NCI-H1105 (cell line): Measurements from ENCODE around the gene CRTC1.
"Not testable (repeated sequence)": the region's sequence is repeated elsewhere in the genome, so short reads cannot be mapped to it uniquely, and the experiment has no call there.

Experiments used
- DNase-seq: peaks from one replicate; lab custom pipeline; 2025; lab: John Stamatoyannopoulos, UW

Gene CRTC1

DNA sequence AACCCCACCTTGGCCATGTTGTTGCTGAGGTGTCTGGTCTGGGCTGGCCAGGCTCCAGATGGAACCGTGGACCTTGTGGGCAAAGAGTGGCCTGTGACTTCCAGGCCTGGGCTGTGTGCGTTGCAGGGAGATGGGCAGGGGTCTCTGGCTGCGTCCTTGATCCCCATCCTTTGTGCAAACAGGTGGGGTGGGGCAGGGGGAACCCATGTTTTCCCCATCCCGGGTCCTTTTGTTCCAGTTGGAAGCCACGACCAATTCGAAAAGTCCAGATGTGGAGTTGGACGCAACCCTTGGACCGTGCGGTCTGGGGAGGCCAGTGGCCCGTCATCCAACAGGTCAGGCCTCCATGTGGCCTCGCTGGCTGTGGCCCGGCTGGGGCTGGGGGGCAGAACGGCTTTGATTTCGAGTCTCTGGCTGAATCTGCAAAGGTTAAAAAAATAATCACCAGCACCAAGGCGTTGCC lies 120.7 kb downstream of the CRTC1 start:
- no peak for DNase-seq

DNA sequence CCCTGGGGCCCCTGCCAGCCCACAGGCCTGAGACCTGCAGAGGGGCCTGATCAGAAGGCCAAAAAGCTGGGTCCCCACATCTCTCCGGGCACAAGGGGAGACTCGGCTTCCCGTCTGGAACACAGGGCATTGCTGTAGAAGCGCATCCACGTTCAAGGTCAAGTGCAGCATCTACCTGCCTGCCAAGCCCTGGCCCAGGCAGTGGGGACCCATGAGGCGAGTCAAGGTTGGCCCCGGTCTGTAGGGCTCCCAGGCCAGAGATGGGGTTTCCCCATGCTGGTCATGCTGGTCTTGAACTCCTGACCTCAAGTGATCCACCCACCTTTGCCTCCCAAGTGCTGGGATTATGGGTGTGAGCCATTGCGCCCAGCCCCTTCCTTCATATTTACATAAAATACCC lies 121.2 kb downstream of the CRTC1 start:
- no peak for DNase-seq

GRCh38 chr19:18807861-18808331 lies 124.4 kb downstream of the CRTC1 start:
- DNase-seq: no peak

DNA sequence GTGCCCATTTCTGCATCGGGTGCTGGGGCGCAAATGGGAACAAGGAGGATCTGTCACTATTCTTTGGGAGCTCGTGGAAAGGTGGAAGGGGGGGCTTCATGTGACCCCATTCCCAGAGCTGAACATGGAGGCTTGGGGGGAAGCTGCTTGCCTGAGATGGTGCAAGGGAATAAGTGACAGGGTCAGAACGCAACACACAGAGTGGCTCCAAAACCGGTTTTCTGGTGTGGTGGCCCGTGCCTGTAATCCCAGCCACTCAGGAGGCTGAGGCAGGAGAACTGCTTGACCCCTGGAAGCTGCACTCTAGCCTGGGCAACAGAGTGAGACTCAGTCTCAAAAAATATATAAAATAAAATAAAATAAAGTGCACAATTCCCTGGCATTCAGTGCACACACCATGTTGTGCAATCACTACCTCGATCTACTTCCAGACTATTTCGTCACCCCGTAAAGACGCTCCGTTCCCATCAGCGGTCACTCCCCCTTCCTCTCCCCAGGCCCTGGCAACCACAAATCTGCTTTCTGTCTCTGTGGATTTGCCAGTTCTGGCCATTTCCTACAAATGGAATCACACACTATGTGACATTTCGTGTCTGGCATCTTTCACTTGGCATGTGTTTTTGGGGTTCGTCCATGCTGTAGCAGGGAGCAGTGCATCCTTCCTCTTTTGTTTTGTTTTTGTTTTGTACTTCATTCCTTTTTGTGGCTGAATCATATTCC lies 125.8 kb downstream of the CRTC1 start:
- no peak for DNase-seq

DNA sequence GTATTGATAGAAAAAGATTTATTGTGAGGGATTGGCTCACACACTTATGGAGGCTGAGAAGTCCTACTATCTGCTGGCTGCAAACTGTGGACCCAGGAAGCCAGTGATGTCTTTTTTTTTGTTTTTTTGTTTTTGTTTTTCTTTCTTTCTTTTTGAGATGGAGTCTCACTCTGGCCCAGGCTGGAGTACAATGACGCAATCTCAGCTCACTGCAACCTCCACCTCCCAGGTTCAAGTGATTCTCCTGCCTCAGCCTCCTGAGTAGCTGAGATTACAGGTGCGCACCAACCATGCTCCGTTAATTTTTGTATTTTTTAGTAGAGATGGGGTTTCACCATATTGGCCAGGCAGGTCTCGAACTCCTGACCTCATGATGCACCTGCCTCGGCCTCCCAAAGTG lies 128.2 kb downstream of the CRTC1 start:
- not testable (repeated sequence) for DNase-seq

DNA sequence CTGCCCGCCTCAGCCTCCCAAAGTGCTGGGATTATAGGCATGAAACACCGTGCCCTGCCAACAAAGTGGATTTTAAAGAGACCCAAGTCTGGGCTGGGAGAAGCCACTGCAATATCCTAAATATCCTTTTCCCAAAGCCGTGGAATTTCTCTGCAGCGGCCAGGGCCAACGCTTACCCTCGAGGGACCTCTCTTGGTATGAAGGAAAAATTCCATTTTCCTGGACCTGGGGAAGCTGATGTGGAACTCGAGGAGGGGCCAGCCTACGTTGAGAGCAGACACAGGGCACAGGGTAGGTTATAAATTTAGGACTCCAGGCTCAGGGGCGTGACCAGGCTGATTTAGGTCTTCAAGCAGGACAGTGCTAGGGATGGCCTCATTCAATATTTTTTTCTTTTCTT lies 130.6 kb downstream of the CRTC1 start:
- DNase-seq: no peak

DNA sequence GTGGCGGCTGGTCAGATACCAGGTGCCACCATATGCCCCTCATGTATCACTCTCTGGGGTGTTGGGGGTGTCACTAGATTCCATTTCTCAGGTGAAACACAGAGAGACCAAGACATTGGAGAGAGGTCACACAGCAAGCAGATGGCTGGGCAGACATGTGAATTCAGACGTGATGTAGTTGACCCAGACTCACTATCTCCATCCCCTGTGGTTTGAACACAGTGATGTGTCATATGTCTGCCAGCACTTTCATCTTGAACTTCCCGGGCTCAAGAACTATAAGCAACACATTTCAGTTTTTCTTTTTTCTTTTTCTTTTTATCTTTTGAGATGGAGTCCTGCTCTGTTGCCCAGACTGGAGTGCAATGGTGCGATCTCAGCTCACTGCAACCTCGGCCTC lies 132.2 kb downstream of the CRTC1 start:
- no peak for DNase-seq

DNA sequence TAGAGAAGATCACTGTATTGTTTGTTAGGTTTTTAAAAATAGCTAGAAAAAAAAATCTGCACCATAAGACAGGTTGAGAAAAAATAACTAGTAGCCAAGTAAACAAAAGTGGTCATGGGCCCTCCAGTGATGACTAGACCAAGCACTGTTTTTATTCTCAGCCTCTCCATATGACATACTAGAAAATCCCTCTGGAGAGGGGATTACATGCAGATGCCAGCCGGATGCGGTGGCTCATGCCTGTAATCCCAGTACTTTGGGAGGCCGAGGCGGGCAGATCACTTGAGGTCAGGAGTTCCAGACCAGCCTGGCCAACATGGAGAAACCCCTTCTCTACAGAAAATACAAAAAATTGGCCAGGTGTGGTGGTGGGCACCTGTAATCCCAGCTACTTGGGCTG lies 133.2 kb downstream of the CRTC1 start:
- not testable (repeated sequence) for DNase-seq

GRCh38 chr19:18817574-18817973 lies 134.1 kb downstream of the CRTC1 start:
- DNase-seq: no peak

- DNase-seq: no peak
Measured at GRCh38 chr19:18828786-18829185, 145.3 kb downstream of the CRTC1 start.

GRCh38 chr19:18830488-18830887 lies 147.0 kb downstream of the CRTC1 start:
- DNase-seq: no peak

- peak; percentile 93 for DNase-seq
Measured at GRCh38 chr19:18831524-18832305, 148.2 kb downstream of the CRTC1 start, which contains the start of gene UPF1. TSS of gene UPF1 (plus strand) at chr19:18831959. CDS start at chr19:18832210, 251 bp downstream.
